Parathyroid adenoma (tissue), 2 donors: Measurements from ENCODE around the gene MORF4L1.

Experiments
- H2AFZ ChIP-seq: fragments of 300-600 bp; sonication (generic); one replicate; pipeline ENCODE4 v1.7.0; 2017; ENCODE audit warnings: antibody characterized with exemption, mild to moderate bottlenecking
- H3K27ac ChIP-seq: fragments of 300-600 bp; sonication (generic); one replicate; pipeline ENCODE4 v1.7.0; 2017
- H3K27me3 ChIP-seq: fragments of 300-600 bp; sonication (generic); one replicate; pipeline ENCODE4 v1.7.0; 2017; ENCODE audit warnings: low read length; ENCODE audit not compliant: control insufficient read depth, insufficient read depth
- H3K36me3 ChIP-seq: fragments of 300-600 bp; sonication (generic); one replicate; pipeline ENCODE4 v1.7.0; 2017; ENCODE audit warnings: low read length; ENCODE audit not compliant: control insufficient read depth, insufficient read depth
- H3K4me1 ChIP-seq: fragments of 300-600 bp; sonication (generic); one replicate; pipeline ENCODE4 v1.7.0; 2017; ENCODE audit warnings: control low read depth
- H3K4me2 ChIP-seq: fragments of 300-600 bp; sonication (generic); one replicate; pipeline ENCODE4 v1.7.0; 2017; ENCODE audit warnings: low read length
- H3K4me3 ChIP-seq: fragments of 300-600 bp; sonication (generic); one replicate; pipeline ENCODE4 v1.7.0; 2017; ENCODE audit warnings: low read depth, low read length
- H3K79me2 ChIP-seq: fragments of 300-600 bp; sonication (generic); one replicate; pipeline ENCODE4 v1.7.0; 2017; ENCODE audit warnings: control low read depth
- H3K9ac ChIP-seq: fragments of 300-600 bp; sonication (generic); one replicate; pipeline ENCODE4 v1.7.0; 2017; ENCODE audit warnings: mild to moderate bottlenecking
- H3K9me3 ChIP-seq: fragments of 300-600 bp; sonication (generic); one replicate; pipeline ENCODE4 v1.7.0; 2017; ENCODE audit warnings: low read length; ENCODE audit not compliant: control insufficient read depth
- TF ChIP-seq, protein P1 (sequence below): fragments of 300-600 bp; sonication (generic); IDR thresholded peaks from one replicate; pipeline ENCODE4 v1.7.0; 2017; ENCODE audit warnings: antibody characterized with exemption, mild to moderate bottlenecking
- donor health status: primary hyperparathyroidism.

The MORF4L1 gene

DNA sequence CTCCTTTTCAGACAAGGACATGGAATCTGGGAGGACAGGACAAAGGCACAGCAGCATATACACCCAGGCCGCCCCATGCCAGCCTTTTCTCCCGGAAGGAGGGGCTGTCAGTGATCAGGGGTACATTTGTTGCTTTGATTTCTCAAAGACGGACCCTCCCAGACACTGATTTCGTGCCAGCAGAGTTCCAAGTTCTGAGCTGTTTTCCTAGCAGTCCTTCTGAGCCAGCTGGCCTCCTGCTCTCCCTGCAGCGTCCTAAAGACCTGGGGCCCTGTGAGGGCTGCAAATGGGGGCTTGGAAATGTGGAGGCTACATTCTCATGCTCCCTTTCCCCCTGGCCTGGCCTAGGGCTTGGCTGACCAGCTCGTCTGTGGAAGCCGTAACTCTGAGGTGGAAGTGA is 49.8 kb downstream of the MORF4L1 start:
- Histone ChIP-seq H3K4me1 (no peaks in the 10 kb centered on the region), H3K36me3 (no peaks in the 10 kb centered on the region)

GRCh38 chr15:78923015-78923414 is 50.3 kb downstream of the MORF4L1 start:
- Histone ChIP-seq H3K79me2 (peaks cover 3% of the 10 kb centered on the region), H3K9ac (no peak overlapping the region), H3K4me3 (no peak overlapping the region), H3K9me3 (no peaks in the 10 kb centered on the region), H2AFZ (no peak overlapping the region), H3K4me2 (no peak overlapping the region), H3K4me1 (no peaks in the 10 kb centered on the region), H3K36me3 (no peaks in the 10 kb centered on the region), H3K27ac (no peak overlapping the region), H3K27me3 (no peaks in the 10 kb centered on the region)
- TF ChIP-seq, protein P1, sequence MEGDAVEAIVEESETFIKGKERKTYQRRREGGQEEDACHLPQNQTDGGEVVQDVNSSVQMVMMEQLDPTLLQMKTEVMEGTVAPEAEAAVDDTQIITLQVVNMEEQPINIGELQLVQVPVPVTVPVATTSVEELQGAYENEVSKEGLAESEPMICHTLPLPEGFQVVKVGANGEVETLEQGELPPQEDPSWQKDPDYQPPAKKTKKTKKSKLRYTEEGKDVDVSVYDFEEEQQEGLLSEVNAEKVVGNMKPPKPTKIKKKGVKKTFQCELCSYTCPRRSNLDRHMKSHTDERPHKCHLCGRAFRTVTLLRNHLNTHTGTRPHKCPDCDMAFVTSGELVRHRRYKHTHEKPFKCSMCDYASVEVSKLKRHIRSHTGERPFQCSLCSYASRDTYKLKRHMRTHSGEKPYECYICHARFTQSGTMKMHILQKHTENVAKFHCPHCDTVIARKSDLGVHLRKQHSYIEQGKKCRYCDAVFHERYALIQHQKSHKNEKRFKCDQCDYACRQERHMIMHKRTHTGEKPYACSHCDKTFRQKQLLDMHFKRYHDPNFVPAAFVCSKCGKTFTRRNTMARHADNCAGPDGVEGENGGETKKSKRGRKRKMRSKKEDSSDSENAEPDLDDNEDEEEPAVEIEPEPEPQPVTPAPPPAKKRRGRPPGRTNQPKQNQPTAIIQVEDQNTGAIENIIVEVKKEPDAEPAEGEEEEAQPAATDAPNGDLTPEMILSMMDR, result no peak

More for the DNA sequence above, 49.8 kb downstream of the MORF4L1 start:
- Histone ChIP-seq H3K9ac (no peak overlapping the region), H2AFZ (no peak overlapping the region), H3K27me3 (no peaks in the 10 kb centered on the region), H3K4me2 (no peak overlapping the region), H3K4me3 (no peak overlapping the region), H3K79me2 (peaks cover 3% of the 10 kb centered on the region), H3K9me3 (no peaks in the 10 kb centered on the region), H3K27ac (no peak overlapping the region)
- TF ChIP-seq, protein P1, result no peak

DNA sequence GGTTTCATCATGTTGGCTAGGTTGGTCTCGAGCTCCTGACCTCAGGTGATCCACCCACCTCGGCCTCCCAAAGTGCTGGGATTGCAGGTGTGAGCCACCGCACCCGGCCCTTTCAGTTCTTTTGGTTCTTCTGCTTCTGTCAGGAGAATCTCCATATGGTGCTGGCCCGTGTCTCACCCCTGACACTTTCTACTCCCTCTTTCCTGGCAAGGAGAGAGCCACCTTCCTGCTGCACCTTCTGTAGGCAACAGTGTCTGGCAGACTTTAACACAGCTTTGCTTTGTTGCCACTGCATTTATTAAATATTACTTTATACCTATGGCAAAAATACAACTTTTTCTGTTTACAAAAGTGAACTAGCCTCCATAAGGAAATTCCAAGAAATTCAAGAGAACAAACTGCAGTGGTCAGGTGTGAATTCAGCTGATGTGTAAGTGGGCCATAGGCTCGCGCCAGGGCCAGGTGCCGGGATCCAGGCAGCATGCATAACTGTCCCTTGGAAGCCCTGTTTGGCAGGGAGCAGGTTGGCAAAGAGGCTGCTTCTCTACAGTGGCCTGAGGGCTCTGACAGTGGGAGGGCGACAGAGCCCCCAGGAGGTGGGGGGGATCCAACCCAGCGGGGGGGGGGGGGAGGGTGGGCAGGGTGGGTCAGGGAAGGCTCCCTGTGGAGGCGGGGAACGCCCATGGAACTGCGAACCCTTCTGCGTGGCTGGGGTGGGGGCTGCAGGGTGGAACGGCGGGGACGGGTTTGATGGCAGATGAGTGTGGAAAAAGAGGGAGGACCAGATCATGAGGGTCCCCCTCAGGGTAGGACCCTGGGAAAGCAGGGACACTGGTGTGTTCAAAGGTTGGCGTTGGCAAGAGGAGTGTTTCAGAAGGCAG is 51.0 kb downstream of the MORF4L1 start:
- Histone ChIP-seq H3K9ac (no peak overlapping the region), H3K27ac (no peak overlapping the region)
- TF ChIP-seq, protein P1, result no peak

DNA sequence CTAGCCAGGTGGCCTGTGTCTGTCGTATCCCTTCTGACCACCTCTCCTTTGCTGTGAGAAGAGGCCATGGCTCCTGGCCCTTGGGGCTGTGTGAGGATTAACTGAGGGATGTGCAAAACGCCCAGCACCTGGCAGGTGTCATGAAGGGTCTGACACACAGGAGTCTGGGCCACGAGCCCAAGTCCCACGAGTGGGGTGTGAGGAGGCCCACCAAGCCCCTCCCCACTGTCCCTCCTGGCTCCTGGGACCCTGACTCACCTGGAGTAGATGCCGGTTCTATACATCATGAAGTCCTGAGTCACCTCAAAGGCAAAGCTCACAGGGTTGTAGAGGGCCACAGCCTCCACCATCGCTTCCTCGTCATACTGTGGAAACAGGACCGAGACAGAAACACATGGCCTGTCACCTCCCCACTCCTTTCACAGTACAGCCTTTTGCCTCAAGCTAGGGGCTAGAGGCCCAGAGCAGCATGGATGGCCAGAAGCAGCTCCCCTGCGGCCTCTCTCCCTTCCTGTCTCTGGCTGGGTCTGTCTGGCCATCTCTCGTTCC is 52.5 kb downstream of the MORF4L1 start:
- H3K4me3 ChIP-seq, result no peak overlapping the region
- H3K36me3 ChIP-seq, result no peaks in the 10 kb centered on the region

More for the DNA sequence above, 51.0 kb downstream of the MORF4L1 start:
- H3K36me3 ChIP-seq, result no peaks in the 10 kb centered on the region
- no peak overlapping the region for H3K4me3 ChIP-seq
- no peak overlapping the region for H3K4me2 ChIP-seq
- no peaks in the 10 kb centered on the region for H3K27me3 ChIP-seq
- no peaks in the 10 kb centered on the region for H3K4me1 ChIP-seq
- H3K9me3 ChIP-seq, result no peaks in the 10 kb centered on the region
- H2AFZ ChIP-seq, result no peak overlapping the region
- H3K79me2 ChIP-seq, result no peaks in the 10 kb centered on the region

More for the DNA sequence above, 52.5 kb downstream of the MORF4L1 start:
- no peaks in the 10 kb centered on the region for H3K4me1 ChIP-seq
- no peak overlapping the region for H2AFZ ChIP-seq
- no peaks in the 10 kb centered on the region for H3K9me3 ChIP-seq
- H3K4me2 ChIP-seq, result no peak overlapping the region
- H3K79me2 ChIP-seq, result no peaks in the 10 kb centered on the region
- H3K9ac ChIP-seq, result no peak overlapping the region
- no peaks in the 10 kb centered on the region for H3K27me3 ChIP-seq
- no peak overlapping the region for H3K27ac ChIP-seq
- TF ChIP-seq, protein P1, result no peak
